K562 (cell line): ENCODE data around the gene FBXL4.

Experiments used
- MAX ChIP-seq: sonication (generic); formaldehyde crosslinking; IDR thresholded peaks from 2 replicates; pipeline ENCODE4 v1.9.0; 2022; ENCODE audit warnings: mild to moderate bottlenecking, missing genetic modification reagents
- ZNF263 ChIP-seq: sonication (generic); formaldehyde crosslinking; IDR thresholded peaks from 2 replicates; pipeline ENCODE4 v1.8.0; 2022; ENCODE audit warnings: mild to moderate bottlenecking, missing genetic modification reagents, borderline replicate concordance

- TF ChIP-seq MAX (CRISPR knock-in tag) (no peak), ZNF263 (CRISPR knock-in tag) (no peak)
These were observed 11.0 kb upstream of the FBXL4 start for GRCh38 chr6:98958776-98959175.
